Measurements from ENCODE around the gene EXOC3.

Gene EXOC3

GRCh38 chr5:490116-491106 lies 47.4 kb downstream of the EXOC3 start:
- Histone ChIP-seq H2AFZ (ENCODE audit: low read length) (no peak overlapping the region), H3K4me2 (ENCODE audit: low read length) (no peak overlapping the region), H3K4me1 (ENCODE audit: insufficient read depth, low read length, severe bottlenecking) (no peaks in the 10 kb centered on the region), H3K27me3 (ENCODE audit: insufficient read depth, low read length) (peaks cover 18% of the 10 kb centered on the region; the same call in 1 of the 2 replicates), H3K4me3 (ENCODE audit: low read depth, low read length, poor library complexity, severe bottlenecking) (no peak overlapping the region), H3K9ac (ENCODE audit: low read length) (no peak overlapping the region), H4K20me1 (ENCODE audit: insufficient read depth, low read length) (no peaks in the 10 kb centered on the region), H3K79me2 (ENCODE audit: insufficient read depth, low read length) (no peaks in the 10 kb centered on the region), H3K36me3 (ENCODE audit: insufficient read depth, low read length) (no peaks in the 10 kb centered on the region), H3K27ac (ENCODE audit: low read depth, low read length, poor library complexity, severe bottlenecking) (no peak overlapping the region), H3K9me3 (ENCODE audit: low read length) (no peaks in the 10 kb centered on the region), H3K9me2 (ENCODE audit: low read depth, low read length) (no peaks in the 10 kb centered on the region), H3F3A (ENCODE audit: insufficient read depth, low read length) (no peaks in the 10 kb centered on the region)
- no peak for TF ChIP-seq CTCF (IDR thresholded peaks at IDR 0.05; ENCODE audit: low read length)
- no peak for TF ChIP-seq EZH2 (IDR thresholded peaks at IDR 0.05; ENCODE audit: borderline replicate concordance, low read length)

- H3F3A ChIP-seq (ENCODE audit: insufficient read depth, low read length) = no peaks in the 10 kb centered on the region
Observed at GRCh38 chr5:491119-491855, 48.3 kb downstream of the EXOC3 start.

GRCh38 chr5:491856-492155 lies 48.8 kb downstream of the EXOC3 start:
- no peak for TF ChIP-seq EZH2 (IDR thresholded peaks at IDR 0.05; ENCODE audit: borderline replicate concordance, low read length)
- no peak for TF ChIP-seq CTCF (IDR thresholded peaks at IDR 0.05; ENCODE audit: low read length)
- Histone ChIP-seq H3K9me2 (ENCODE audit: low read depth, low read length) (no peaks in the 10 kb centered on the region), H3K9ac (ENCODE audit: low read length) (no peak overlapping the region), H3K36me3 (ENCODE audit: insufficient read depth, low read length) (no peaks in the 10 kb centered on the region), H3K4me3 (ENCODE audit: low read depth, low read length, poor library complexity, severe bottlenecking) (no peak overlapping the region), H3K4me2 (ENCODE audit: low read length) (no peak overlapping the region), H3K79me2 (ENCODE audit: insufficient read depth, low read length) (no peaks in the 10 kb centered on the region), H3K9me3 (ENCODE audit: low read length) (no peaks in the 10 kb centered on the region), H2AFZ (ENCODE audit: low read length) (no peak overlapping the region), H4K20me1 (ENCODE audit: insufficient read depth, low read length) (no peaks in the 10 kb centered on the region), H3K4me1 (ENCODE audit: insufficient read depth, low read length, severe bottlenecking) (no peaks in the 10 kb centered on the region), H3K27ac (ENCODE audit: low read depth, low read length, poor library complexity, severe bottlenecking) (no peak overlapping the region), H3F3A (ENCODE audit: insufficient read depth, low read length) (no peaks in the 10 kb centered on the region), H3K27me3 (ENCODE audit: insufficient read depth, low read length) (peaks cover 10% of the 10 kb centered on the region; the same call in 1 of the 2 replicates)

More at GRCh38 chr5:491119-491855, 48.3 kb downstream of the EXOC3 start:
- Histone ChIP-seq H3K27me3 (ENCODE audit: insufficient read depth, low read length) (peaks cover 14% of the 10 kb centered on the region), H2AFZ (ENCODE audit: low read length) (no peak overlapping the region), H3K4me2 (ENCODE audit: low read length) (no peak overlapping the region), H3K36me3 (ENCODE audit: insufficient read depth, low read length) (no peaks in the 10 kb centered on the region), H3K4me1 (ENCODE audit: insufficient read depth, low read length, severe bottlenecking) (no peaks in the 10 kb centered on the region), H3K79me2 (ENCODE audit: insufficient read depth, low read length) (no peaks in the 10 kb centered on the region), H4K20me1 (ENCODE audit: insufficient read depth, low read length) (no peaks in the 10 kb centered on the region), H3K9me2 (ENCODE audit: low read depth, low read length) (no peaks in the 10 kb centered on the region), H3K9me3 (ENCODE audit: low read length) (no peaks in the 10 kb centered on the region), H3K4me3 (ENCODE audit: low read depth, low read length, poor library complexity, severe bottlenecking) (no peak overlapping the region), H3K9ac (ENCODE audit: low read length) (no peak overlapping the region), H3K27ac (ENCODE audit: low read depth, low read length, poor library complexity, severe bottlenecking) (no peak overlapping the region)
- TF ChIP-seq EZH2 (IDR thresholded peaks at IDR 0.05; ENCODE audit: borderline replicate concordance, low read length) (no peak), CTCF (IDR thresholded peaks at IDR 0.05; ENCODE audit: low read length) (no peak)

Measured in OCI-LY1 (cell line).